K562 (cell line): ENCODE results near the gene C6orf47. TPM values are rescaled to one million over a fixed set of nuclear protein-coding genes. Genes with fewer than 3 reads are reported as not detected.

Experiments
- BRD4 ChIP-seq: fragments of 200-600 bp; sonication (generic); IDR thresholded peaks from 2 replicates; pipeline ENCODE4 v1.6.1; 2017; ENCODE audit warnings: inconsistent platforms
- HDAC8 ChIP-seq: fragments of 450-650 bp; IDR thresholded peaks from 2 replicates; pipeline ENCODE4 v1.6.1; 2016; ENCODE audit warnings: mild to moderate bottlenecking, missing genetic modification characterization, moderate library complexity, missing compliant biosample characterization
- MCM7 ChIP-seq, 2 experiments: fragments of 450-650 bp; IDR thresholded peaks; 2 replicates each; pipeline ENCODE4 v1.6.1; 2016 to 2018
- NBN ChIP-seq: fragments of 450-650 bp; IDR thresholded peaks from 2 replicates; pipeline ENCODE4 v1.6.1; 2016; ENCODE audit warnings: low read depth, mild to moderate bottlenecking
- RAD21 ChIP-seq, 2 experiments: fragments of 250-450 bp in 1 of 2; fragments of 450-650 bp in 1 of 2; sonication (Bioruptor Pico) in 1 of 2; formaldehyde crosslinking in 1 of 2; IDR thresholded peaks in 1 of 2; conservative IDR thresholded peaks in 1 of 2; 2 replicates each; pipeline versions ENCODE4 v1.4.0 to v1.8.0; 2020 to 2022; ENCODE audit warnings: mild to moderate bottlenecking in 2 of 2, moderate library complexity in 1 of 2
- RFX1 ChIP-seq: fragments of 450-650 bp; IDR thresholded peaks from 2 replicates; pipeline ENCODE4 v1.6.1; 2016; ENCODE audit warnings: mild to moderate bottlenecking, moderate library complexity
- SMAD4 ChIP-seq: fragments of 250-450 bp; sonication (Bioruptor Pico); conservative IDR thresholded peaks from 2 replicates; pipeline ENCODE4 v1.8.0; 2021; ENCODE audit warnings: inconsistent platforms, mild to moderate bottlenecking, moderate library complexity
- SMARCE1 ChIP-seq: fragments of 450-650 bp; IDR thresholded peaks from 2 replicates; pipeline ENCODE4 v1.7.1; 2016; ENCODE audit warnings: mild to moderate bottlenecking
- ZNF384 ChIP-seq: IDR thresholded peaks from 2 replicates; pipeline ENCODE4 v1.6.1; 2012; ENCODE audit warnings: low read depth, low read length, improper control_type of control experiment
- ZNF77 ChIP-seq: fragments of 250-450 bp; sonication (Bioruptor Pico); IDR thresholded peaks from 2 replicates; pipeline ENCODE4 v1.5.0; 2020
- polyA plus RNA-seq, 8 experiments: library from polyadenylated mRNA; depleted of rRNA in 4 of 8; stranded (reverse) in 5 of 8; unstranded in 3 of 8; fragments of >200 nt; fragmentation: Nextera tagmentation in 2 of 8; fragmentation: Illumina TruSeq in 1 of 8; extraction: Ambion mirVana in 2 of 8; extraction: Trizol in 1 of 8; gene quantifications; 2 replicates each; pipeline versions ENCODE4 v1.2.1 to v1.2.3, GENCODE V29; 2011 to 2014; ENCODE audit warnings: inconsistent platforms in 1 of 8, missing spikeins in 1 of 8
- total RNA-seq, 7 experiments: library from RNA; depleted of rRNA in 6 of 7; stranded (reverse); fragments of >200 nt in 6 of 7; fragmentation: Illumina TruSeq in 2 of 7; extraction: Trizol in 2 of 7; gene quantifications; 2 replicates each; pipeline versions ENCODE4 v1.2.1 to v1.2.3, GENCODE V29; 2011 to 2021; ENCODE audit warnings: low replicate concordance in 1 of 7
- TF ChIP-seq, protein P1 (sequence below): fragments of 200-600 bp; sonication (generic); IDR thresholded peaks from one replicate; pipeline ENCODE4 v1.6.1; 2012; ENCODE audit warnings: mild to moderate bottlenecking, low read depth, low read length, inconsistent platforms
- TF ChIP-seq, protein P2 (sequence below): fragments of 250-450 bp; sonication (Bioruptor Pico); IDR thresholded peaks from 2 replicates; pipeline ENCODE4 v1.5.0; 2020; ENCODE audit warnings: mild to moderate bottlenecking

The C6orf47 gene
- total and polyA plus RNA-seq, 9 of the 15 experiments (the other 6 are each of a cell fraction or from before 2014, with no cell fraction given): 0.14 to 43.8 (median 27.0) TPM

DNA sequence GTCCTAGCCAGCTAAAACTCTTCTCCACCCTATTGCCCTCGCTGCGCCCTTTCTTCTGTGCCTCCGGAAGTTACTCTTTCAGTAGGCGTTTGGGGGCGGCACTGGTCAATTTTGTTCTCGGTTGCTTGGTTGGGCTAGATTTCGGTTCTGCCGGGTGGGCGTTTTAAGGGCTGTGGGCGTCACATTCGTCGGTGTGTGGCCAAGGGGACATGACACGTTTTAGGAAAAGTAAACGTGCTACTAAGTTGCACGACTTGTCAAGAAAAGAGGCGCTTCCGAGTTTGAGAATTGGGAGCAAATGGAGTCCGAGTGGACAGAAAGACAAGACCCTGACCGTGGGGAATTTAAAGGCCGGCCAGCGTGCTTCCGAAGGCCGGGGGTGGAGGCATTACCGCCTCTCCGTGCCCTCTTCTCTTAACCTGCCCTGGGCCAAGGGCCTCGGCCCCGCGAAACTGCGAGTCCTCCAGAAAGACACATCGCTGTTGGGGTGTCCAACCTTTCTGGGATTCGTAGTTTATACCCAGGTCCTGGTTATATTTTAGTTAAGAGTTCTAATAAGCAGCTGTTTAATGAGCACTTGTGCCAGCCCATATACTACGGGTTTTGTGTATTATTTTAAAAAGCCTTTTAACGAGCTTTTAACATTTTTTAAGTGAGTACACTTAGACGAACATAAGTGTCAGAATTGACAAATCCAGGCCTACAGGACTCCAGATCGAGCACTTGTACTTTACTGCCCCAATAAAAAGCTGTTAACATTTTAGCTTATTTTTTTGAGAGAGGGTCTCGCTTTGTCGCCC, 7.5 kb downstream of the C6orf47 start (continued):
- TF ChIP-seq, protein P1, sequence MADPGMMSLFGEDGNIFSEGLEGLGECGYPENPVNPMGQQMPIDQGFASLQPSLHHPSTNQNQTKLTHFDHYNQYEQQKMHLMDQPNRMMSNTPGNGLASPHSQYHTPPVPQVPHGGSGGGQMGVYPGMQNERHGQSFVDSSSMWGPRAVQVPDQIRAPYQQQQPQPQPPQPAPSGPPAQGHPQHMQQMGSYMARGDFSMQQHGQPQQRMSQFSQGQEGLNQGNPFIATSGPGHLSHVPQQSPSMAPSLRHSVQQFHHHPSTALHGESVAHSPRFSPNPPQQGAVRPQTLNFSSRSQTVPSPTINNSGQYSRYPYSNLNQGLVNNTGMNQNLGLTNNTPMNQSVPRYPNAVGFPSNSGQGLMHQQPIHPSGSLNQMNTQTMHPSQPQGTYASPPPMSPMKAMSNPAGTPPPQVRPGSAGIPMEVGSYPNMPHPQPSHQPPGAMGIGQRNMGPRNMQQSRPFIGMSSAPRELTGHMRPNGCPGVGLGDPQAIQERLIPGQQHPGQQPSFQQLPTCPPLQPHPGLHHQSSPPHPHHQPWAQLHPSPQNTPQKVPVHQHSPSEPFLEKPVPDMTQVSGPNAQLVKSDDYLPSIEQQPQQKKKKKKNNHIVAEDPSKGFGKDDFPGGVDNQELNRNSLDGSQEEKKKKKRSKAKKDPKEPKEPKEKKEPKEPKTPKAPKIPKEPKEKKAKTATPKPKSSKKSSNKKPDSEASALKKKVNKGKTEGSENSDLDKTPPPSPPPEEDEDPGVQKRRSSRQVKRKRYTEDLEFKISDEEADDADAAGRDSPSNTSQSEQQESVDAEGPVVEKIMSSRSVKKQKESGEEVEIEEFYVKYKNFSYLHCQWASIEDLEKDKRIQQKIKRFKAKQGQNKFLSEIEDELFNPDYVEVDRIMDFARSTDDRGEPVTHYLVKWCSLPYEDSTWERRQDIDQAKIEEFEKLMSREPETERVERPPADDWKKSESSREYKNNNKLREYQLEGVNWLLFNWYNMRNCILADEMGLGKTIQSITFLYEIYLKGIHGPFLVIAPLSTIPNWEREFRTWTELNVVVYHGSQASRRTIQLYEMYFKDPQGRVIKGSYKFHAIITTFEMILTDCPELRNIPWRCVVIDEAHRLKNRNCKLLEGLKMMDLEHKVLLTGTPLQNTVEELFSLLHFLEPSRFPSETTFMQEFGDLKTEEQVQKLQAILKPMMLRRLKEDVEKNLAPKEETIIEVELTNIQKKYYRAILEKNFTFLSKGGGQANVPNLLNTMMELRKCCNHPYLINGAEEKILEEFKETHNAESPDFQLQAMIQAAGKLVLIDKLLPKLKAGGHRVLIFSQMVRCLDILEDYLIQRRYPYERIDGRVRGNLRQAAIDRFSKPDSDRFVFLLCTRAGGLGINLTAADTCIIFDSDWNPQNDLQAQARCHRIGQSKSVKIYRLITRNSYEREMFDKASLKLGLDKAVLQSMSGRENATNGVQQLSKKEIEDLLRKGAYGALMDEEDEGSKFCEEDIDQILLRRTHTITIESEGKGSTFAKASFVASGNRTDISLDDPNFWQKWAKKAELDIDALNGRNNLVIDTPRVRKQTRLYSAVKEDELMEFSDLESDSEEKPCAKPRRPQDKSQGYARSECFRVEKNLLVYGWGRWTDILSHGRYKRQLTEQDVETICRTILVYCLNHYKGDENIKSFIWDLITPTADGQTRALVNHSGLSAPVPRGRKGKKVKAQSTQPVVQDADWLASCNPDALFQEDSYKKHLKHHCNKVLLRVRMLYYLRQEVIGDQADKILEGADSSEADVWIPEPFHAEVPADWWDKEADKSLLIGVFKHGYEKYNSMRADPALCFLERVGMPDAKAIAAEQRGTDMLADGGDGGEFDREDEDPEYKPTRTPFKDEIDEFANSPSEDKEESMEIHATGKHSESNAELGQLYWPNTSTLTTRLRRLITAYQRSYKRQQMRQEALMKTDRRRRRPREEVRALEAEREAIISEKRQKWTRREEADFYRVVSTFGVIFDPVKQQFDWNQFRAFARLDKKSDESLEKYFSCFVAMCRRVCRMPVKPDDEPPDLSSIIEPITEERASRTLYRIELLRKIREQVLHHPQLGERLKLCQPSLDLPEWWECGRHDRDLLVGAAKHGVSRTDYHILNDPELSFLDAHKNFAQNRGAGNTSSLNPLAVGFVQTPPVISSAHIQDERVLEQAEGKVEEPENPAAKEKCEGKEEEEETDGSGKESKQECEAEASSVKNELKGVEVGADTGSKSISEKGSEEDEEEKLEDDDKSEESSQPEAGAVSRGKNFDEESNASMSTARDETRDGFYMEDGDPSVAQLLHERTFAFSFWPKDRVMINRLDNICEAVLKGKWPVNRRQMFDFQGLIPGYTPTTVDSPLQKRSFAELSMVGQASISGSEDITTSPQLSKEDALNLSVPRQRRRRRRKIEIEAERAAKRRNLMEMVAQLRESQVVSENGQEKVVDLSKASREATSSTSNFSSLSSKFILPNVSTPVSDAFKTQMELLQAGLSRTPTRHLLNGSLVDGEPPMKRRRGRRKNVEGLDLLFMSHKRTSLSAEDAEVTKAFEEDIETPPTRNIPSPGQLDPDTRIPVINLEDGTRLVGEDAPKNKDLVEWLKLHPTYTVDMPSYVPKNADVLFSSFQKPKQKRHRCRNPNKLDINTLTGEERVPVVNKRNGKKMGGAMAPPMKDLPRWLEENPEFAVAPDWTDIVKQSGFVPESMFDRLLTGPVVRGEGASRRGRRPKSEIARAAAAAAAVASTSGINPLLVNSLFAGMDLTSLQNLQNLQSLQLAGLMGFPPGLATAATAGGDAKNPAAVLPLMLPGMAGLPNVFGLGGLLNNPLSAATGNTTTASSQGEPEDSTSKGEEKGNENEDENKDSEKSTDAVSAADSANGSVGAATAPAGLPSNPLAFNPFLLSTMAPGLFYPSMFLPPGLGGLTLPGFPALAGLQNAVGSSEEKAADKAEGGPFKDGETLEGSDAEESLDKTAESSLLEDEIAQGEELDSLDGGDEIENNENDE: no peak
- TF ChIP-seq HDAC8 (tag): no peak; the same call in none of the 2 replicates
- TF ChIP-seq ZNF384: peak; percentile 50; the same call in 1 of the 2 replicates
- peak; percentile 81; the same call in 1 of the 2 replicates for TF ChIP-seq SMARCE1
- TF ChIP-seq BRD4: peak; percentile 98; the same call in 1 of the 2 replicates
- TF ChIP-seq ZNF77 (CRISPR knock-in tag): peak; percentile 85
- peak; percentile 94 for TF ChIP-seq NBN
- TF ChIP-seq RFX1: no peak
- 0 out of 2 replicates have a peak, but pooled peaks have one; percentile 6 for TF ChIP-seq SMAD4 (CRISPR knock-in tag)
- TF ChIP-seq, protein P2, sequence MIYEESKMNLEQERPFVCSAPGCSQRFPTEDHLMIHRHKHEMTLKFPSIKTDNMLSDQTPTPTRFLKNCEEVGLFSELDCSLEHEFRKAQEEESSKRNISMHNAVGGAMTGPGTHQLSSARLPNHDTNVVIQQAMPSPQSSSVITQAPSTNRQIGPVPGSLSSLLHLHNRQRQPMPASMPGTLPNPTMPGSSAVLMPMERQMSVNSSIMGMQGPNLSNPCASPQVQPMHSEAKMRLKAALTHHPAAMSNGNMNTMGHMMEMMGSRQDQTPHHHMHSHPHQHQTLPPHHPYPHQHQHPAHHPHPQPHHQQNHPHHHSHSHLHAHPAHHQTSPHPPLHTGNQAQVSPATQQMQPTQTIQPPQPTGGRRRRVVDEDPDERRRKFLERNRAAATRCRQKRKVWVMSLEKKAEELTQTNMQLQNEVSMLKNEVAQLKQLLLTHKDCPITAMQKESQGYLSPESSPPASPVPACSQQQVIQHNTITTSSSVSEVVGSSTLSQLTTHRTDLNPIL (CRISPR knock-in tag): no peak
- TF ChIP-seq MCM7 (IDR thresholded peaks at IDR 0.05): peak in 1 of 2 experiments; percentile 87; a peak in 1 of 4 replicates
- peak in 1 of 2 experiments; percentile 52; a peak in 2 of 4 replicates for TF ChIP-seq RAD21 (CRISPR knock-in tag; conservative IDR thresholded peaks at IDR 0.05 in 1 of 2, IDR thresholded peaks at IDR 0.05 in 1 of 2)
